GM12878 (cell line): ENCODE data around the gene CKLF. TPM values are rescaled to one million over a fixed set of nuclear protein-coding genes. Genes with fewer than 3 reads are reported as not detected.
A peak's percentile ranks its signal among the peaks of the same experiment; 100 is the strongest.

Experiments
- ATAC-seq: fragments of 200-7000 bp; cut with Tn5 transposase; 3 replicates; pipeline ENCODE4 v1.9.1; 2020; ENCODE audit warnings: mild to moderate bottlenecking, moderate library complexity
- BruUV-seq: library from RNA; stranded (reverse); fragments of 400-500 nt; replicated peaks from 2 replicates; lab custom pipeline; 2021; lab: Mats Ljungman, UMichigan
- CTCF ChIA-PET: fragments of 300-600 bp; sonication (Branson Sonifier 250); formaldehyde crosslinking; extraction: SDS; loops from one replicate; lab custom pipeline; 2021; ENCODE audit warnings: inconsistent platforms; lab: Yijun Ruan, JAX
- POLR2A ChIA-PET: fragments of 350-600 bp; formaldehyde crosslinking; extraction: SDS; loops from one replicate; lab custom pipeline; 2021; ENCODE audit warnings: inconsistent platforms; lab: Charles Lee
- RAD21 ChIA-PET: fragments of 300-600 bp; sonication (Branson Sonifier 250); formaldehyde crosslinking; loops from one replicate; lab custom pipeline; 2023; ENCODE audit warnings: antibody characterized with exemption; ENCODE audit not compliant: unreplicated experiment; lab: Charles Lee
- SMC1A ChIA-PET: fragments of 300-600 bp; sonication (Branson Sonifier 250); formaldehyde crosslinking; loops from one replicate; lab custom pipeline; 2023; ENCODE audit not compliant: unreplicated experiment, uncharacterized antibody; lab: Charles Lee
- DNase-seq: peaks from one replicate; pipeline ENCODE4 v3.0.0-alpha.2; 2011; ENCODE audit warnings: low read depth, low spot score
- FAIRE-seq: peaks from 3 replicates; lab custom pipeline; 2011; peaks lifted over from hg19 to GRCh38; lab: Jason Lieb, UNC
- H2AFZ ChIP-seq: 2 replicates; pipeline ENCODE4 v1.6.0; 2011; ENCODE audit warnings: low read depth, low read length, control low read depth; ENCODE audit not compliant: control insufficient read depth
- H3K27ac ChIP-seq: 2 replicates; pipeline ENCODE4 v1.5.1; 2011; ENCODE audit warnings: control low read depth; ENCODE audit not compliant: control insufficient read depth, insufficient read depth
- H3K27me3 ChIP-seq, 2 experiments: replicated peaks in 1 of 2; 2 replicates each; pipeline versions ENCODE4 v1.6.0 to v1.6.1; 2011; ENCODE audit warnings: low read length in 1 of 2; ENCODE audit not compliant: control insufficient read depth in 2 of 2, insufficient read depth in 2 of 2
- H3K36me3 ChIP-seq, 2 experiments: 2 replicates each; pipeline ENCODE4 v1.5.1; 2011; ENCODE audit warnings: low read length in 1 of 2; ENCODE audit not compliant: control insufficient read depth in 2 of 2, insufficient read depth in 2 of 2
- H3K4me1 ChIP-seq: 2 replicates; pipeline ENCODE4 v1.6.1; 2011; ENCODE audit warnings: mild to moderate bottlenecking, low read length, moderate library complexity, mixed read lengths; ENCODE audit not compliant: control insufficient read depth, insufficient read depth
- H3K4me2 ChIP-seq: 2 replicates; pipeline ENCODE4 v1.6.0; 2011; ENCODE audit warnings: control low read depth; ENCODE audit not compliant: control insufficient read depth, insufficient read depth
- H3K4me3 ChIP-seq: fragments of 200-600 bp; sonication (generic); 2 replicates; pipeline ENCODE4 v1.5.1; 2016
- H3K79me2 ChIP-seq: 2 replicates; pipeline ENCODE4 v1.6.0; 2011; ENCODE audit warnings: low read length; ENCODE audit not compliant: control insufficient read depth, insufficient read depth
- H3K9ac ChIP-seq: 2 replicates; pipeline ENCODE4 v1.8.0; 2011; ENCODE audit warnings: low read length, control low read depth, mixed read lengths; ENCODE audit not compliant: control insufficient read depth, insufficient read depth
- H3K9me3 ChIP-seq: replicated peaks from 3 replicates; pipeline ENCODE4 v1.5.1; 2011; ENCODE audit warnings: mild to moderate bottlenecking, low read length; ENCODE audit not compliant: control insufficient read depth, insufficient read depth
- H4K20me1 ChIP-seq: 2 replicates; pipeline ENCODE4 v1.6.0; 2011; ENCODE audit not compliant: control insufficient read depth, insufficient read depth
- CEBPB ChIP-seq, 2 experiments: fragments of 150-350 bp in 1 of 2; IDR thresholded peaks; 2 replicates each; pipeline ENCODE4 v1.6.1; 2012 to 2014; ENCODE audit warnings: low read depth in 2 of 2, low read length in 2 of 2, borderline replicate concordance in 1 of 2, inconsistent platforms in 1 of 2
- CREB1 ChIP-seq: IDR thresholded peaks from 2 replicates; pipeline ENCODE4 v1.6.1; 2012; ENCODE audit warnings: low read depth, mild to moderate bottlenecking, inconsistent platforms
- POU2F2 ChIP-seq: IDR thresholded peaks from 3 replicates; pipeline ENCODE4 v1.6.1; 2011; ENCODE audit warnings: low read depth, mild to moderate bottlenecking, low read length, borderline replicate concordance
- RAD21 ChIP-seq: IDR thresholded peaks from 2 replicates; pipeline ENCODE4 v1.6.1; 2011; ENCODE audit warnings: mild to moderate bottlenecking, low read depth, low read length, moderate library complexity; ENCODE audit not compliant: insufficient read depth
- SMAD5 ChIP-seq: IDR thresholded peaks from 2 replicates; pipeline ENCODE4 v1.6.1; 2016; ENCODE audit warnings: antibody characterized with exemption, low read depth
- ZNF217 ChIP-seq: fragments of 450-650 bp; IDR thresholded peaks from 2 replicates; pipeline ENCODE4 v1.6.1; 2017; ENCODE audit warnings: antibody characterized with exemption, mild to moderate bottlenecking
- ZNF24 ChIP-seq: fragments of 450-650 bp; IDR thresholded peaks from 2 replicates; pipeline ENCODE4 v1.6.1; 2017; ENCODE audit warnings: antibody characterized with exemption, mild to moderate bottlenecking
- WGBS: methylation state at CpG from one replicate; pipeline ENCODE4 v1.1.6; 2016; ENCODE audit warnings: low lambda C conversion rate; ENCODE audit not compliant: insufficient replicate concordance, insufficient coverage; ENCODE audit errors: missing lambda C conversion rate; 5-methylcytosine and 5-hydroxymethylcytosine counted together
- in situ Hi-C: fragments of 300-500 bp; cut with MboI; formaldehyde crosslinking; loops from 9 replicates; pipeline ENCODE4 v1.14.3; 2018; ENCODE audit warnings: mixed read lengths
- intact Hi-C: fragments of 100-400 bp; cut with micrococcal nuclease; formaldehyde crosslinking; loops from one replicate; pipeline ENCODE4 v1.14.2; 2022; ENCODE audit not compliant: unreplicated experiment
- polyA plus RNA-seq, 11 experiments: library from polyadenylated mRNA; depleted of rRNA in 4 of 11; unstranded in 6 of 11; stranded (reverse) in 5 of 11; fragments of >200 nt; fragmentation: Nextera tagmentation in 4 of 11; fragmentation: Illumina TruSeq in 1 of 11; extraction: Ambion mirVana in 4 of 11; extraction: Trizol in 1 of 11; gene quantifications; 1 replicate in 1 of 11; 2 replicates in 10 of 11; pipeline versions ENCODE4 v1.2.1 to v1.2.3, GENCODE V29; 2011 to 2016; ENCODE audit warnings: inconsistent platforms in 2 of 11, missing spikeins in 2 of 11, low read depth in 1 of 11
- total RNA-seq, 4 experiments: library from RNA; depleted of rRNA in 3 of 4; stranded (reverse); fragments of >200 nt in 3 of 4; fragmentation: Illumina TruSeq in 1 of 4; extraction: Trizol in 1 of 4; gene quantifications; 2 replicates each; pipeline versions ENCODE4 v1.2.1 to v1.2.3, GENCODE V29; 2013 to 2021
- TF ChIP-seq, protein P1 (sequence below): fragments of 450-650 bp; IDR thresholded peaks from 2 replicates; pipeline ENCODE4 v1.6.1; 2016; ENCODE audit warnings: mild to moderate bottlenecking

Gene CKLF
- total and polyA plus RNA-seq, 10 of the 15 experiments (the other 5 are each of a cell fraction or from before 2014, with no cell fraction given), result 40.8 to 193 (median 109) TPM

DNA sequence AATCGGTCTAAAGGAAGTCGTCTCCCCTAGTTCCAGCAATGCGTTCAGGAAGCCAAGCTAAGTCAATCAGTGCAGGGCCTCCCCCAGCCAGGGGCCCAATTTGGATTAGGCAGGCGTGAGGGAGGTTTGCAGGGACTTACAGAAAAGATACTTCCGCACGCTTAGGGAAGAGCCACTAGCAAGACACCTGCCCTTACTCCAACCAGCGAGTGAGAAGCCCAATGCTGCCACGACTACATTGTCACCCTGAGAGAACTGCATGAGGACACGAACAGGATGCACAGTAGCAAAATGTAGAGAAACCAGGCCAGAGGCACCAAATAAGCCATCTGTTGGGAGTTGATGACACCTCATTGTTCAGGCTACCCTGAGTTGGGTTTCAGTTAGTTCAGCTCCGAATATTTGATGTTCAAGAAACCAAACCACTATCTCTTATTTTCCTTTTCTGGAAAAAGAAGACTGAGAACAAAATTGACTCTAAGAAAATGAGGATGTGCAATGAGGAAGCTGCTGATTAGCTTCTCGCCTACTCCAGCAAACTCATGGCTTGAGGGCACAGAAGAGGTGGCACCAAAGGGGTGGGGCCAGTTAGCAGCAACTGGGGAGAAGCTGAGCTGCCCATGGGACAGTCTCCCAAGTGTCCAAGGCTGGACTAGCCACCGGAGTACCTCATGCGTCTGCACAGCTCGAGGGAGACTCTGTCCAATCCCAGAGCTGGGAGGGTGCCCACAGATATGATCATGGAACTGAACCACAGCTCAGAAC, 31.8 kb upstream of the CKLF start (continued):
- TF ChIP-seq CEBPB (IDR thresholded peaks at IDR 0.05; ENCODE audit: borderline replicate concordance in 1 of 2, low read depth in 2 of 2, low read length in 2 of 2) (no peak), ZNF24 (no peak), CREB1 (no peak), ZNF217 (no peak), SMAD5 (no peak), RAD21 (no peak)
- TF ChIP-seq, protein P1, sequence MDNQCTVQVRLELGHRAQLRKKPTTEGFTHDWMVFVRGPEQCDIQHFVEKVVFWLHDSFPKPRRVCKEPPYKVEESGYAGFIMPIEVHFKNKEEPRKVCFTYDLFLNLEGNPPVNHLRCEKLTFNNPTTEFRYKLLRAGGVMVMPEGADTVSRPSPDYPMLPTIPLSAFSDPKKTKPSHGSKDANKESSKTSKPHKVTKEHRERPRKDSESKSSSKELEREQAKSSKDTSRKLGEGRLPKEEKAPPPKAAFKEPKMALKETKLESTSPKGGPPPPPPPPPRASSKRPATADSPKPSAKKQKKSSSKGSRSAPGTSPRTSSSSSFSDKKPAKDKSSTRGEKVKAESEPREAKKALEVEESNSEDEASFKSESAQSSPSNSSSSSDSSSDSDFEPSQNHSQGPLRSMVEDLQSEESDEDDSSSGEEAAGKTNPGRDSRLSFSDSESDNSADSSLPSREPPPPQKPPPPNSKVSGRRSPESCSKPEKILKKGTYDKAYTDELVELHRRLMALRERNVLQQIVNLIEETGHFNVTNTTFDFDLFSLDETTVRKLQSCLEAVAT, result no peak

DNA sequence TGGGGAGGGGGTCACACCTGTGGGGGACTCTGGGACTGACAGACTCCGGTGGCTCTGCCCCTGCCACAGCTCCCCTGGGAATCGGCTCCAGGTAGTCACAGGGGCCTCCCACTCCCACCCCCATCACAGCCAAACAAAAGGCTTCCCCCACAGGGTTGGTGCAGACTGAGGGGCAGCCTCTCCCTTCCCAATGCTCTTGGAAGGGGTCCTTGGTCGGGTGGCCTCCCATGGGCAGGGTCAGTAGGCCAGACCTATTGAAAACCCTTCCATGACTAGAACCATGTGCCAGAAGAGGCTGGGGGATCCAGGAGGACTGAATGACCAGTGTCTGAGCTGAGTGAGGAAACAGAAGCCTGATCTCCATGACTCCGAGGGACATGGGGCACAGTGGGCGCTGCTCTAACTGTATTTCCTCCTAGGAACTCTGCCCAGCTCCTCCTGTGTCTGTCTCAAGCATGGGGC, 31.1 kb upstream of the CKLF start:
- SMC1A ChIA-PET, result interaction anchor here (0.9 to 5.4 kb wide), 11 partner anchors 11 to 87 kb away, joined by 3 to 86 read pairs (median 5); partner anchors contain the start of genes CKLF and TK2

More for the DNA sequence above, 31.1 kb upstream of the CKLF start:
- Histone ChIP-seq H3K36me3 (no peaks in the 10 kb centered on the region), H3K79me2 (no peaks in the 10 kb centered on the region), H2AFZ (no peak overlapping the region), H3K4me2 (peak overlapping the region; percentile 36), H3K4me1 (peaks cover 75% of the 10 kb centered on the region), H3K9ac (no peak overlapping the region), H3K9me3 (no peaks in the 10 kb centered on the region)
- ChIA-PET POLR2A (interaction anchor here (1.8 to 3.5 kb wide), 3 partner anchors 26 to 43 kb away, joined by 4 to 21 read pairs (median 18); partner anchors contain the start of genes CKLF and TK2), RAD21 (interaction anchor here (1.0 to 3.2 kb wide), 9 partner anchors 19 to 115 kb away, joined by 3 to 15 read pairs (median 5); partner anchors contain the start of gene CKLF)
- DNase-seq (no peak), FAIRE-seq (no peak)
- WGBS, result 60% methylated on average over 5 of the region's 5 CpGs
- no TSS peak for BruUV-seq
- no peak for TF ChIP-seq POU2F2
- TF ChIP-seq, all 136 proteins: peak for 0
- Histone ChIP-seq H3K27ac (no peak overlapping the region), H3K4me3 (no peak overlapping the region), H4K20me1 (no peaks in the 10 kb centered on the region), H3K27me3 (no peaks in the 10 kb centered on the region)
- ATAC-seq, result no peak
- CTCF ChIA-PET, result interaction anchor here (0.5 to 6.0 kb wide), 12 partner anchors 15 to 352 kb away, joined by 3 to 35 read pairs (median 4); partner anchors contain the start of genes CKLF and TK2
- intact Hi-C loops, result no loop called here
- in situ Hi-C loops, result no loop called here
